GM23338 (cell line): ENCODE measurements around the gene MYO1C. TPM values are rescaled to one million over a fixed set of nuclear protein-coding genes. Genes with fewer than 3 reads are reported as not detected.

ENCODE experiments used
- ATAC-seq: fragments of 200-7000 bp; cut with Tn5 transposase; 3 replicates; pipeline ENCODE4 v1.9.1; 2020
- DNase-seq: peaks from one replicate; pipeline ENCODE4 v3.0.0-alpha.2; 2015; ENCODE audit warnings: low spot score
- H2AFZ ChIP-seq: fragments of 200-600 bp; sonication (generic); 2 replicates; pipeline ENCODE4 v1.8.0; 2016; ENCODE audit warnings: antibody characterized with exemption, mild to moderate bottlenecking, moderate library complexity
- H3F3A ChIP-seq: fragments of 200-600 bp; sonication (generic); replicated peaks from 2 replicates; pipeline ENCODE4 v1.8.0; 2017; ENCODE audit warnings: antibody characterized with exemption, mixed run types, low read depth
- H3K27ac ChIP-seq: fragments of 200-600 bp; sonication (generic); 2 replicates; pipeline ENCODE4 v1.6.1; 2016; ENCODE audit warnings: low read depth
- H3K27me3 ChIP-seq: fragments of 200-600 bp; sonication (generic); 2 replicates; pipeline ENCODE4 v1.8.0; 2016; ENCODE audit warnings: mild to moderate bottlenecking, mixed run types, moderate library complexity; ENCODE audit not compliant: insufficient read depth
- H3K36me3 ChIP-seq: fragments of 200-600 bp; sonication (generic); 2 replicates; pipeline ENCODE4 v1.8.0; 2016; ENCODE audit warnings: mild to moderate bottlenecking; ENCODE audit not compliant: insufficient read depth
- H3K4me1 ChIP-seq: fragments of 200-600 bp; sonication (generic); 2 replicates; pipeline ENCODE4 v1.8.0; 2016; ENCODE audit warnings: mild to moderate bottlenecking, moderate library complexity; ENCODE audit not compliant: insufficient read depth
- H3K4me2 ChIP-seq: fragments of 200-600 bp; sonication (generic); 2 replicates; pipeline ENCODE4 v1.7.1; 2017; ENCODE audit warnings: mixed run types
- H3K4me3 ChIP-seq: fragments of 200-600 bp; sonication (generic); 2 replicates; pipeline ENCODE4 v1.6.1; 2016; ENCODE audit warnings: mixed run types
- H3K79me2 ChIP-seq: fragments of 200-600 bp; sonication (generic); replicated peaks from 2 replicates; pipeline ENCODE4 v1.8.0; 2017; ENCODE audit warnings: mild to moderate bottlenecking; ENCODE audit not compliant: insufficient read depth
- H3K9me2 ChIP-seq: fragments of 200-600 bp; sonication (generic); 2 replicates; pipeline ENCODE4 v1.8.0; 2017; ENCODE audit not compliant: insufficient read depth
- H4K20me1 ChIP-seq: fragments of 200-600 bp; sonication (generic); replicated peaks from 2 replicates; pipeline ENCODE4 v1.8.0; 2017; ENCODE audit warnings: mild to moderate bottlenecking; ENCODE audit not compliant: insufficient read depth
- H3K27ac Mint-ChIP-seq: 2 replicates; pipeline ENCODE4 v1.8.0; 2020; ENCODE audit warnings: inconsistent platforms, mild to moderate bottlenecking, moderate library complexity, mixed read lengths
- H3K27me3 Mint-ChIP-seq: 3 replicates; pipeline ENCODE4 v1.8.0; 2022; ENCODE audit warnings: low read depth, mild to moderate bottlenecking, moderate library complexity, mixed read lengths, inconsistent platforms; ENCODE audit not compliant: insufficient read depth, poor library complexity
- H3K36me3 Mint-ChIP-seq: 3 replicates; pipeline ENCODE4 v1.8.0; 2021; ENCODE audit warnings: low read depth, mild to moderate bottlenecking, inconsistent platforms, moderate library complexity, mixed read lengths
- H3K4me1 Mint-ChIP-seq: 3 replicates; pipeline ENCODE4 v1.8.0; 2020; ENCODE audit warnings: mild to moderate bottlenecking, inconsistent platforms, mixed read lengths
- H3K4me3 Mint-ChIP-seq: 3 replicates; pipeline ENCODE4 v1.8.0; 2021; ENCODE audit warnings: moderate library complexity, mild to moderate bottlenecking, inconsistent platforms, mixed read lengths
- H3K9me3 Mint-ChIP-seq: 3 replicates; pipeline ENCODE4 v1.8.0; 2020; ENCODE audit warnings: moderate library complexity, mild to moderate bottlenecking, inconsistent platforms, mixed read lengths
- CREB1 ChIP-seq: fragments of 250-450 bp; sonication (Bioruptor Pico); IDR thresholded peaks from 2 replicates; pipeline ENCODE4 v1.5.0; 2020; ENCODE audit warnings: low read depth, mild to moderate bottlenecking, moderate library complexity
- CTCF ChIP-seq, 2 experiments: fragments of 200-600 bp in 1 of 2; sonication (generic) in 1 of 2; conservative IDR thresholded peaks; 2 replicates each; pipeline versions ENCODE4 v1.5.1 to v1.6.1; 2016 to 2017; ENCODE audit warnings: antibody characterized with exemption in 2 of 2, low read depth in 2 of 2, mild to moderate bottlenecking in 2 of 2, moderate library complexity in 1 of 2
- ETS1 ChIP-seq: IDR thresholded peaks from 2 replicates; pipeline ENCODE4 v1.6.1; 2016; ENCODE audit warnings: antibody characterized with exemption
- EZH2 ChIP-seq: fragments of 200-600 bp; sonication (generic); IDR thresholded peaks from one replicate; pipeline ENCODE4 v1.8.0; 2017; ENCODE audit warnings: antibody characterized with exemption, mild to moderate bottlenecking, low read depth; ENCODE audit not compliant: unreplicated experiment
- EZH2phosphoT487 ChIP-seq: fragments of 200-600 bp; sonication (generic); IDR thresholded peaks from one replicate; pipeline ENCODE4 v1.8.1; 2018; ENCODE audit warnings: antibody characterized with exemption; ENCODE audit not compliant: unreplicated experiment
- JUNB ChIP-seq: IDR thresholded peaks from one replicate; pipeline ENCODE4 v1.6.1; 2016; ENCODE audit warnings: antibody characterized with exemption; ENCODE audit not compliant: unreplicated experiment
- NANOG ChIP-seq: IDR thresholded peaks from 2 replicates; pipeline ENCODE4 v1.6.1; 2016; ENCODE audit warnings: antibody characterized with exemption, borderline replicate concordance
- POLR2AphosphoS5 ChIP-seq: IDR thresholded peaks from 2 replicates; pipeline ENCODE4 v1.6.1; 2016; ENCODE audit warnings: antibody characterized with exemption, low read depth
- REST ChIP-seq: IDR thresholded peaks from one replicate; pipeline ENCODE4 v1.6.1; 2018; ENCODE audit warnings: antibody characterized with exemption; ENCODE audit not compliant: unreplicated experiment
- STAT1 ChIP-seq: IDR thresholded peaks from one replicate; pipeline ENCODE4 v1.6.1; 2016; ENCODE audit warnings: antibody characterized with exemption; ENCODE audit not compliant: unreplicated experiment
- ZNF114 ChIP-seq: fragments of 250-450 bp; sonication (Bioruptor Pico); IDR thresholded peaks from 2 replicates; pipeline ENCODE4 v1.5.0; 2020; ENCODE audit warnings: mild to moderate bottlenecking, moderate library complexity
- ZNF331 ChIP-seq: fragments of 250-450 bp; sonication (Bioruptor Pico); IDR thresholded peaks from 2 replicates; pipeline ENCODE4 v1.5.0; 2020; ENCODE audit warnings: low read depth, mild to moderate bottlenecking, moderate library complexity
- ZNF462 ChIP-seq: fragments of 250-450 bp; sonication (Bioruptor Pico); IDR thresholded peaks from 2 replicates; pipeline ENCODE4 v1.5.0; 2020; ENCODE audit warnings: mild to moderate bottlenecking, moderate library complexity
- polyA plus RNA-seq: library from polyadenylated mRNA; unstranded; fragments of >200 nt; fragmentation: Nextera tagmentation; extraction: Ambion mirVana; gene quantifications from 2 replicates; pipeline ENCODE4 v1.2.1, GENCODE V29; 2016
- total RNA-seq: library from RNA; depleted of rRNA; stranded (reverse); fragments of >200 nt; shearing (Covaris generic); gene quantifications from 2 replicates; pipeline ENCODE4 v1.2.3, GENCODE V29; 2014

Gene MYO1C
- total and polyA plus RNA-seq, 2 experiments from 2014 or later = 13.9 to 35.2 TPM

- H3K79me2 ChIP-seq = peaks cover 7% of the 10 kb centered on the region
- no peak overlapping the region for H3K4me3 ChIP-seq
- no peaks in the 10 kb centered on the region for H3K36me3 ChIP-seq
- Mint-ChIP-seq H3K4me3 (no peak overlapping the region), H3K27ac (no peak overlapping the region), H3K4me1 (peaks cover 10% of the 10 kb centered on the region; the same call in 2 of the 3 replicates), H3K9me3 (no peaks in the 10 kb centered on the region), H3K27me3 (peaks cover 5% of the 10 kb centered on the region), H3K36me3 (no peaks in the 10 kb centered on the region; the same call in 2 of the 3 replicates)
- H3K4me2 ChIP-seq = no peak overlapping the region
- no peak for DNase-seq
- no peak overlapping the region for H2AFZ ChIP-seq
- ATAC-seq = no peak
- peaks cover 9% of the 10 kb centered on the region; the same call in 1 of the 2 replicates for H3F3A ChIP-seq
- TF ChIP-seq REST (no peak), JUNB (no peak), EZH2 (no peak), POLR2AphosphoS5 (no peak), CREB1 (no peak), ZNF462 (no peak), CTCF (conservative IDR thresholded peaks at IDR 0.05; ENCODE audit: low read depth in 2 of 2) (no peak), NANOG (no peak), ETS1 (no peak), ZNF114 (no peak), EZH2phosphoT487 (no peak), STAT1 (no peak), ZNF331 (CRISPR knock-in tag) (no peak)
- H4K20me1 ChIP-seq = no peaks in the 10 kb centered on the region
- peaks cover 4% of the 10 kb centered on the region; the same call in 1 of the 2 replicates for H3K4me1 ChIP-seq
- H3K27ac ChIP-seq = no peak overlapping the region
- H3K27me3 ChIP-seq = no peaks in the 10 kb centered on the region
- no peaks in the 10 kb centered on the region for H3K9me2 ChIP-seq
Observed at GRCh38 chr17:1512351-1512750, 19.9 kb upstream of the MYO1C start.
